Endothelial cell of umbilical vein (primary cell): ENCODE results near the gene GALNT14. TPM values are rescaled to one million over a fixed set of nuclear protein-coding genes. Genes with fewer than 3 reads are reported as not detected.

ENCODE experiments used
- BruUV-seq: library from RNA; stranded (reverse); fragments of 400-500 nt; replicated peaks from 2 replicates; lab custom pipeline; 2021; lab: Mats Ljungman, UMichigan
- CTCF ChIA-PET: fragments of 300-600, 350-600 bp; sonication (Branson Sonifier 250); formaldehyde crosslinking; loops from one replicate; lab custom pipeline; 2021; ENCODE audit warnings: antibody characterized with exemption, inconsistent platforms; lab: Charles Lee
- POLR2A ChIA-PET: fragments of 300-600, 350-600 bp; sonication (Branson Sonifier 250); formaldehyde crosslinking; loops from one replicate; lab custom pipeline; 2021; ENCODE audit warnings: antibody characterized with exemption, inconsistent platforms; lab: Charles Lee
- DNase-seq: peaks from one replicate; pipeline ENCODE4 v3.0.0-alpha.2; 2011; ENCODE audit warnings: low read depth, low spot score
- FAIRE-seq: peaks from 2 replicates; lab custom pipeline; 2011; peaks lifted over from hg19 to GRCh38; lab: Jason Lieb, UNC
- H2AFZ ChIP-seq: 2 replicates; pipeline ENCODE4 v1.6.0; 2012; ENCODE audit warnings: low read depth, low read length, control low read depth, inconsistent platforms
- H3K27ac ChIP-seq: 2 replicates; pipeline ENCODE4 v1.5.1; 2011; ENCODE audit warnings: low read depth, mild to moderate bottlenecking, control low read depth, low read length, moderate library complexity; ENCODE audit not compliant: insufficient read depth
- H3K27me3 ChIP-seq, 2 experiments: 2 replicates each; pipeline versions ENCODE4 v1.6.0 to v1.6.1; 2011; ENCODE audit warnings: low read length in 2 of 2, mixed read lengths in 1 of 2; ENCODE audit not compliant: control insufficient read depth in 2 of 2, insufficient read depth in 2 of 2
- H3K36me3 ChIP-seq, 2 experiments: 2 replicates in 1 of 2; 3 replicates in 1 of 2; pipeline ENCODE4 v1.5.1; 2011; ENCODE audit warnings: low read length in 2 of 2, mild to moderate bottlenecking in 1 of 2, moderate library complexity in 1 of 2; ENCODE audit not compliant: control insufficient read depth in 2 of 2, insufficient read depth in 2 of 2; ENCODE audit errors: extremely low read depth in 1 of 2
- H3K4me1 ChIP-seq: 3 replicates; pipeline ENCODE4 v1.5.1; 2011; ENCODE audit warnings: mild to moderate bottlenecking, low read length; ENCODE audit not compliant: control insufficient read depth, insufficient read depth; ENCODE audit errors: extremely low read depth
- H3K4me2 ChIP-seq: 2 replicates; pipeline ENCODE4 v1.6.1; 2011; ENCODE audit warnings: low read length, control low read depth, mixed read lengths; ENCODE audit not compliant: insufficient read depth
- H3K4me3 ChIP-seq, 3 experiments: fragments of 200-600 bp in 1 of 3; sonication (generic), shearing (Covaris generic) in 1 of 3; replicated peaks in 1 of 3; 2 replicates each; pipeline ENCODE4 v1.5.1; 2011 to 2016; ENCODE audit warnings: control low read depth in 3 of 3, low read length in 3 of 3, mild to moderate bottlenecking in 2 of 3, inconsistent platforms in 1 of 3, low read depth in 1 of 3, moderate library complexity in 1 of 3; ENCODE audit not compliant: insufficient read depth in 1 of 3
- H3K79me2 ChIP-seq: 2 replicates; pipeline ENCODE4 v1.6.0; 2012; ENCODE audit warnings: low read length, inconsistent platforms; ENCODE audit not compliant: control insufficient read depth, insufficient read depth
- H3K9ac ChIP-seq: replicated peaks from 2 replicates; pipeline ENCODE3; 2011; ENCODE audit warnings: low read length, control low read depth; ENCODE audit not compliant: insufficient read depth; ENCODE audit errors: extremely low read depth
- H3K9me1 ChIP-seq: replicated peaks from 3 replicates; pipeline ENCODE4 v1.6.0; 2011; ENCODE audit warnings: mild to moderate bottlenecking, low read length; ENCODE audit not compliant: control insufficient read depth, insufficient read depth; ENCODE audit errors: extremely low read depth
- H3K9me3 ChIP-seq: replicated peaks from 2 replicates; pipeline ENCODE4 v1.5.1; 2012; ENCODE audit warnings: low read length, inconsistent platforms; ENCODE audit not compliant: control insufficient read depth, insufficient read depth
- H4K20me1 ChIP-seq: replicated peaks from 2 replicates; pipeline ENCODE3; 2011; ENCODE audit warnings: mild to moderate bottlenecking, low read length; ENCODE audit not compliant: control insufficient read depth, insufficient read depth; ENCODE audit errors: extremely low read depth
- EZH2 ChIP-seq: IDR thresholded peaks from 2 replicates; pipeline ENCODE4 v1.6.1; 2012; ENCODE audit warnings: borderline replicate concordance, low read depth, mild to moderate bottlenecking, moderate library complexity, low read length, inconsistent platforms; ENCODE audit not compliant: severe bottlenecking
- FOS ChIP-seq: IDR thresholded peaks from 2 replicates; pipeline ENCODE4 v1.6.1; 2011; ENCODE audit warnings: mild to moderate bottlenecking, low read length, moderate library complexity, borderline replicate concordance; ENCODE audit not compliant: insufficient read depth
- GATA2 ChIP-seq: IDR thresholded peaks from 2 replicates; pipeline ENCODE4 v1.7.0; 2011; ENCODE audit warnings: low read depth, mild to moderate bottlenecking, moderate library complexity, mixed read lengths, low read length; ENCODE audit not compliant: insufficient read length, insufficient read depth
- JUN ChIP-seq: IDR thresholded peaks from 2 replicates; pipeline ENCODE4 v1.6.1; 2011; ENCODE audit warnings: borderline replicate concordance, low read depth; ENCODE audit not compliant: insufficient read length, insufficient read depth
- MYC ChIP-seq: IDR thresholded peaks from one replicate; pipeline ENCODE4 v1.6.1; 2011; ENCODE audit warnings: mild to moderate bottlenecking, low read depth, low read length
- POLR2A ChIP-seq: IDR thresholded peaks from 2 replicates; pipeline ENCODE4 v1.6.1; 2012; ENCODE audit warnings: low read depth, mild to moderate bottlenecking, control low read depth, low read length
- POLR2AphosphoS5 ChIP-seq: IDR thresholded peaks from 2 replicates; pipeline ENCODE4 v1.6.1; 2012; ENCODE audit warnings: low read depth, mild to moderate bottlenecking, control low read depth, low read length, moderate library complexity; ENCODE audit not compliant: insufficient read depth
- dilution Hi-C: fragments of 300-500 bp; cut with MboI; formaldehyde crosslinking; loops from one replicate; pipeline ENCODE4 v1.15.0; 2019; ENCODE audit warnings: low sequenced_read_pairs; ENCODE audit not compliant: extremely low pct_ligation_motif_present
- intact Hi-C: fragments of 100-400 bp; cut with micrococcal nuclease; formaldehyde crosslinking; loops from one replicate; pipeline ENCODE4 v1.10.0; 2022
- polyA plus RNA-seq, 4 experiments: library from polyadenylated mRNA; depleted of rRNA in 3 of 4; stranded (reverse) in 3 of 4; unstranded in 1 of 4; fragments of >200 nt; gene quantifications; 2 replicates each; pipeline versions ENCODE4 v1.2.1 to v1.2.3, GENCODE V29; 2011 to 2012; ENCODE audit warnings: missing spikeins in 1 of 4
- total RNA-seq: library from RNA; stranded (reverse); gene quantifications from 2 replicates; pipeline ENCODE4 v1.2.3, GENCODE V29; 2021
- TF ChIP-seq, protein P1 (sequence below): IDR thresholded peaks from 2 replicates; pipeline ENCODE4 v1.6.1; 2011; ENCODE audit not compliant: insufficient read depth, insufficient read length
- TF ChIP-seq, protein P2 (sequence below), 2 donors: IDR thresholded peaks; 1 replicate in 1 of 2; 2 replicates in 1 of 2; pipeline ENCODE4 v1.5.1; 2011; ENCODE audit warnings: low read length in 2 of 2, mild to moderate bottlenecking in 2 of 2, moderate library complexity in 2 of 2, control low read depth in 1 of 2, inconsistent platforms in 1 of 2, low read depth in 1 of 2; ENCODE audit not compliant: insufficient read depth in 1 of 2; ENCODE audit errors: extremely low read depth in 1 of 2

The GALNT14 gene
- total and polyA plus RNA-seq, 2 donors (not counting 3 experiments of a cell fraction or from before 2014, with no cell fraction given), result 0.04 to 0.40 TPM

DNA sequence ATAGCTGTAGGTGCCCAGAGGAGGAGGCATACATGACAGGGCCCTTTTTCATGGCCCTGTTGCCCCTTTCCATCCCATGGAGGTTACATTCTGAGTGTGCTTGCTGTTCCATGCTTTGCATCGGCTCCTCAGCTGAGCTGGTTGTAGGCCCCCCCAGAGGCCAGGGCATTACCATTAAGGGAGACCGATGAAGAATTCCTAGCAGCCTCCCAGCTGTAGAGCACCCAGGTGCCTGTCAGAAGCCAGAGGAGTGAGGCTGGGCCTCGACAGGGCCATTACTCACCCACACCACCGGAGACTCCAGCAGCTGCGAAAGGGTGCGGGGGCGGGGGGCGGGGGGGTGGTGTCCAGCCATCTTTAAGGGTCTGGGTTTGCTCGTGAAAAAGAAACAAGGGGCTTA is 72.2 kb downstream of the GALNT14 start:
- H3K9me3 ChIP-seq, result peaks cover 3% of the 10 kb centered on the region
- no peak overlapping the region for H2AFZ ChIP-seq
- no peaks in the 10 kb centered on the region for H3K27me3 ChIP-seq
- CTCF ChIA-PET, result no interaction called here
- H3K9me1 ChIP-seq, result no peaks in the 10 kb centered on the region
- no peaks in the 10 kb centered on the region for H3K79me2 ChIP-seq
- no peaks in the 10 kb centered on the region for H3K4me1 ChIP-seq
- TF ChIP-seq POLR2A (no peak), POLR2AphosphoS5 (no peak), FOS (no peak), MYC (no peak)
- TF ChIP-seq, protein P1, sequence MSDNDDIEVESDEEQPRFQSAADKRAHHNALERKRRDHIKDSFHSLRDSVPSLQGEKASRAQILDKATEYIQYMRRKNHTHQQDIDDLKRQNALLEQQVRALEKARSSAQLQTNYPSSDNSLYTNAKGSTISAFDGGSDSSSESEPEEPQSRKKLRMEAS, result no peak
- TF ChIP-seq, protein P2, sequence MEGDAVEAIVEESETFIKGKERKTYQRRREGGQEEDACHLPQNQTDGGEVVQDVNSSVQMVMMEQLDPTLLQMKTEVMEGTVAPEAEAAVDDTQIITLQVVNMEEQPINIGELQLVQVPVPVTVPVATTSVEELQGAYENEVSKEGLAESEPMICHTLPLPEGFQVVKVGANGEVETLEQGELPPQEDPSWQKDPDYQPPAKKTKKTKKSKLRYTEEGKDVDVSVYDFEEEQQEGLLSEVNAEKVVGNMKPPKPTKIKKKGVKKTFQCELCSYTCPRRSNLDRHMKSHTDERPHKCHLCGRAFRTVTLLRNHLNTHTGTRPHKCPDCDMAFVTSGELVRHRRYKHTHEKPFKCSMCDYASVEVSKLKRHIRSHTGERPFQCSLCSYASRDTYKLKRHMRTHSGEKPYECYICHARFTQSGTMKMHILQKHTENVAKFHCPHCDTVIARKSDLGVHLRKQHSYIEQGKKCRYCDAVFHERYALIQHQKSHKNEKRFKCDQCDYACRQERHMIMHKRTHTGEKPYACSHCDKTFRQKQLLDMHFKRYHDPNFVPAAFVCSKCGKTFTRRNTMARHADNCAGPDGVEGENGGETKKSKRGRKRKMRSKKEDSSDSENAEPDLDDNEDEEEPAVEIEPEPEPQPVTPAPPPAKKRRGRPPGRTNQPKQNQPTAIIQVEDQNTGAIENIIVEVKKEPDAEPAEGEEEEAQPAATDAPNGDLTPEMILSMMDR (IDR thresholded peaks at IDR 0.05; ENCODE audit: extremely low read depth in 1 of 2, insufficient read depth in 1 of 2, low read depth in 1 of 2, low read length in 2 of 2), result no peak
- no TSS peak for BruUV-seq
- no peak for FAIRE-seq
- H3K4me3 ChIP-seq, result no peak overlapping the region
- H3K4me2 ChIP-seq, result no peak overlapping the region
- POLR2A ChIA-PET, result no interaction called here
- H3K27ac ChIP-seq, result no peak overlapping the region
- no peak overlapping the region for H3K9ac ChIP-seq
- intact Hi-C loops (no loop called here), dilution Hi-C loops (no loop called here)
- no peaks in the 10 kb centered on the region for H4K20me1 ChIP-seq
- H3K36me3 ChIP-seq, result no peaks in the 10 kb centered on the region
- no peak for DNase-seq

DNA sequence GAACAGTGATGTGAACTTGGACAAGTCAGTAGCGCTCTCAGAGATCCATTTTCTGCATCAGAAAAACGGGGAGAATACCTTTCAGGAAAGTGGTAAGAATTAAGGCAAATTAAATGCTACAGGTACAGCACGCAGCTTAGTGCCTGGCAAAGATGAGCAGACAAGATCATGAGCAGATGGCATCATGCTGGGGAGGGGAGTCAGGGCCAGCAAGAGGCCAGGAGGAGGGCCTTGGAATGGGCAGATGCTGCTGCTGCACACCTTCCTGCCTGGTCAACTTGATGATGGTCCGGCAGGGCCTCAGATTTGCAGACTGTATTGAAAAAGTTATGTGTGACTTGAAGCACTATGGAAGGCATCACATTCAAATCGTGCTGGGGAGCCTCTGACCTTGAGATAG is 72.9 kb downstream of the GALNT14 start:
- Histone ChIP-seq H3K4me2 (no peak overlapping the region), H2AFZ (no peak overlapping the region), H4K20me1 (no peaks in the 10 kb centered on the region), H3K4me1 (no peaks in the 10 kb centered on the region), H3K4me3 (no peak overlapping the region), H3K9ac (no peak overlapping the region), H3K9me3 (peaks cover 3% of the 10 kb centered on the region), H3K27me3 (no peaks in the 10 kb centered on the region), H3K36me3 (no peaks in the 10 kb centered on the region), H3K79me2 (no peaks in the 10 kb centered on the region), H3K9me1 (no peaks in the 10 kb centered on the region), H3K27ac (no peak overlapping the region)
- BruUV-seq, result no TSS peak
- FAIRE-seq, result no peak
- dilution Hi-C loops, result no loop called here
- TF ChIP-seq JUN (no peak), POLR2A (no peak), GATA2 (no peak), POLR2AphosphoS5 (no peak), MYC (no peak), FOS (no peak), EZH2 (no peak)
- TF ChIP-seq, protein P2 (IDR thresholded peaks at IDR 0.05; ENCODE audit: extremely low read depth in 1 of 2, insufficient read depth in 1 of 2, low read depth in 1 of 2, low read length in 2 of 2), result no peak
- TF ChIP-seq, protein P1, result no peak
- ChIA-PET POLR2A (no interaction called here), CTCF (no interaction called here)
- no peak for DNase-seq
- intact Hi-C loops, result no loop called here
